K562 (cell line): ENCODE measurements around the gene PIK3C2B. TPM values are rescaled to one million over a fixed set of nuclear protein-coding genes. Genes with fewer than 3 reads are reported as not detected.

Source experiments
- ASH1L ChIP-seq: fragments of 450-650 bp; IDR thresholded peaks from 2 replicates; pipeline ENCODE4 v1.6.1; 2018; ENCODE audit warnings: borderline replicate concordance, mild to moderate bottlenecking, low read depth; ENCODE audit not compliant: partially characterized antibody
- CBX8 ChIP-seq: fragments of 200-600 bp; sonication (generic); IDR thresholded peaks from 2 replicates; pipeline ENCODE4 v1.6.1; 2012; ENCODE audit warnings: borderline replicate concordance, mixed run types, low read depth, mild to moderate bottlenecking, moderate library complexity, mixed read lengths, low read length, control low read depth, inconsistent platforms; ENCODE audit not compliant: poor library complexity, severe bottlenecking; ENCODE audit errors: extremely low read depth
- CEBPZ ChIP-seq: fragments of 150-350 bp; IDR thresholded peaks from 2 replicates; pipeline ENCODE4 v1.6.1; 2014; ENCODE audit warnings: low read depth, mild to moderate bottlenecking, low read length, borderline replicate concordance
- CHD2 ChIP-seq: IDR thresholded peaks from 2 replicates; pipeline ENCODE4 v1.6.1; 2011; ENCODE audit warnings: low read depth, low read length
- DEAF1 ChIP-seq: fragments of 450-650 bp; formaldehyde crosslinking; IDR thresholded peaks from 2 replicates; pipeline ENCODE4 v1.4.0; 2020; ENCODE audit warnings: mild to moderate bottlenecking, moderate library complexity
- E2F4 ChIP-seq: sonication (generic); formaldehyde crosslinking; IDR thresholded peaks from 2 replicates; pipeline ENCODE4 v1.8.0; 2022; ENCODE audit warnings: mild to moderate bottlenecking, low read depth, missing genetic modification reagents
- EGR1 ChIP-seq: fragments of 450-650 bp; conservative IDR thresholded peaks from 2 replicates; pipeline ENCODE4 v1.6.1; 2017; ENCODE audit warnings: mild to moderate bottlenecking
- EHMT2 ChIP-seq: fragments of 450-650 bp; IDR thresholded peaks from 2 replicates; pipeline ENCODE4 v1.6.1; 2018; ENCODE audit warnings: antibody characterized with exemption
- FOXJ2 ChIP-seq: fragments of 200-800 bp; sonication (Bioruptor generic); IDR thresholded peaks from 2 replicates; pipeline ENCODE4 v1.6.1; 2016; ENCODE audit warnings: missing genetic modification characterization, missing compliant biosample characterization
- FUS ChIP-seq: fragments of 200-400 bp; formaldehyde crosslinking; optimal IDR thresholded peaks from 2 replicates; pipeline ENCODE3; 2017; ENCODE audit warnings: low read depth, low read length
- GTF2A2 ChIP-seq: IDR thresholded peaks from 2 replicates; pipeline ENCODE4 v1.6.1; 2016; ENCODE audit warnings: mild to moderate bottlenecking, missing genetic modification characterization, missing compliant biosample characterization
- IFI16 ChIP-seq: fragments of 250-450 bp; sonication (Bioruptor Pico); IDR thresholded peaks from 2 replicates; pipeline ENCODE4 v2.1.2; 2022; ENCODE audit warnings: mild to moderate bottlenecking, inconsistent platforms
- KDM2B ChIP-seq: fragments of 250-450 bp; sonication (Bioruptor Pico); IDR thresholded peaks from 2 replicates; pipeline ENCODE4 v1.8.0; 2021; ENCODE audit warnings: mild to moderate bottlenecking, moderate library complexity
- NFATC3 ChIP-seq: fragments of 450-650 bp; IDR thresholded peaks from 2 replicates; pipeline ENCODE4 v1.6.1; 2017; ENCODE audit warnings: mild to moderate bottlenecking
- RBBP5 ChIP-seq: fragments of 200-600 bp; sonication (generic); IDR thresholded peaks from 2 replicates; pipeline ENCODE4 v1.6.1; 2012; ENCODE audit warnings: borderline replicate concordance, mild to moderate bottlenecking, low read length, control low read depth, inconsistent platforms; ENCODE audit not compliant: insufficient read depth, poor library complexity, severe bottlenecking
- RFX5 ChIP-seq: IDR thresholded peaks from 2 replicates; pipeline ENCODE4 v1.6.1; 2011; ENCODE audit warnings: low read depth, mild to moderate bottlenecking, improper control_type of control experiment, low read length
- TAF1 ChIP-seq: IDR thresholded peaks from 2 replicates; pipeline ENCODE4 v1.6.1; 2011; ENCODE audit warnings: mild to moderate bottlenecking, low read length, moderate library complexity; ENCODE audit not compliant: insufficient read depth, control insufficient read depth, severe bottlenecking; ENCODE audit errors: extremely low read depth
- ZNF12 ChIP-seq: sonication (generic); formaldehyde crosslinking; IDR thresholded peaks from 2 replicates; pipeline ENCODE4 v1.4.0; 2020; ENCODE audit warnings: mild to moderate bottlenecking, missing genetic modification reagents
- ZNF282 ChIP-seq: sonication (generic); formaldehyde crosslinking; IDR thresholded peaks from 2 replicates; pipeline ENCODE4 v1.8.1; 2023; ENCODE audit warnings: missing genetic modification reagents
- ZNF561 ChIP-seq: fragments of 450-650 bp; formaldehyde crosslinking; conservative IDR thresholded peaks from 2 replicates; pipeline ENCODE4 v1.4.0; 2020; ENCODE audit warnings: mild to moderate bottlenecking, moderate library complexity
- ZNF583 ChIP-seq: fragments of 250-450 bp; sonication (Bioruptor Pico); IDR thresholded peaks from 2 replicates; pipeline ENCODE4 v1.4.0; 2020
- ZNF75A ChIP-seq: fragments of 450-650 bp; formaldehyde crosslinking; IDR thresholded peaks from 2 replicates; pipeline ENCODE4 v1.4.0; 2020; ENCODE audit warnings: mild to moderate bottlenecking
- polyA plus RNA-seq, 8 experiments: library from polyadenylated mRNA; depleted of rRNA in 4 of 8; stranded (reverse) in 5 of 8; unstranded in 3 of 8; fragments of >200 nt; fragmentation: Nextera tagmentation in 2 of 8; fragmentation: Illumina TruSeq in 1 of 8; extraction: Ambion mirVana in 2 of 8; extraction: Trizol in 1 of 8; gene quantifications; 2 replicates each; pipeline versions ENCODE4 v1.2.1 to v1.2.3, GENCODE V29; 2011 to 2014; ENCODE audit warnings: inconsistent platforms in 1 of 8, missing spikeins in 1 of 8
- total RNA-seq, 7 experiments: library from RNA; depleted of rRNA in 6 of 7; stranded (reverse); fragments of >200 nt in 6 of 7; fragmentation: Illumina TruSeq in 2 of 7; extraction: Trizol in 2 of 7; gene quantifications; 2 replicates each; pipeline versions ENCODE4 v1.2.1 to v1.2.3, GENCODE V29; 2011 to 2021; ENCODE audit warnings: low replicate concordance in 1 of 7

The PIK3C2B gene
- total and polyA plus RNA-seq, 9 of the 15 experiments (the other 6 are each of a cell fraction or from before 2014, with no cell fraction given): 0.10 to 2.9 (median 0.72) TPM

GRCh38 chr1:204465546-204466415 is 28.8 kb downstream of the PIK3C2B start (continued):
- TF ChIP-seq ZNF12 (CRISPR knock-in tag) (no peak), KDM2B (CRISPR knock-in tag) (no peak), RBBP5 (no peak), FOXJ2 (no peak), ZNF75A (CRISPR knock-in tag) (0 out of 2 replicates have a peak, but pooled peaks have one; percentile 50), CEBPZ (no peak), EHMT2 (peak; percentile 42; the same call in 1 of the 2 replicates), TAF1 (no peak), NFATC3 (no peak), E2F4 (CRISPR knock-in tag) (no peak), ZNF282 (CRISPR knock-in tag) (no peak), GTF2A2 (tag) (no peak), CHD2 (no peak), RFX5 (no peak), ASH1L (no peak), EGR1 (no peak; the same call in 1 of the 2 replicates), ZNF583 (CRISPR knock-in tag) (peak; percentile 42; the same call in 1 of the 2 replicates), DEAF1 (no peak), ZNF561 (CRISPR knock-in tag) (no peak), FUS (no peak), CBX8 (no peak), IFI16 (CRISPR knock-in tag) (no peak)
